SK-N-SH treated with all-trans-retinoic acid at 6 μM for 48 hours (cell line): ENCODE results near the gene PLET1.

Source experiments
- ATAC-seq: fragments of 200-7000 bp; cut with Tn5 transposase; 3 replicates; pipeline ENCODE4 v1.9.1; 2020; ENCODE audit warnings: mild to moderate bottlenecking, moderate library complexity
- ARNTL ChIP-seq: fragments of 450-650 bp; formaldehyde crosslinking; IDR thresholded peaks from 2 replicates; pipeline ENCODE4 v1.5.0; 2020; ENCODE audit warnings: low read depth, mild to moderate bottlenecking, moderate library complexity, borderline replicate concordance
- BACH2 ChIP-seq: fragments of 250-450 bp; sonication (Bioruptor Pico); IDR thresholded peaks from 2 replicates; pipeline ENCODE4 v1.9.0; 2021; ENCODE audit warnings: mild to moderate bottlenecking, borderline replicate concordance
- CREB5 ChIP-seq: fragments of 250-450 bp; sonication (Bioruptor Pico); IDR thresholded peaks from 2 replicates; pipeline ENCODE4 v1.5.1; 2020; ENCODE audit warnings: low read depth, mild to moderate bottlenecking, moderate library complexity
- CSDC2 ChIP-seq: fragments of 250-450 bp; sonication (Bioruptor Pico); IDR thresholded peaks from 2 replicates; pipeline ENCODE4 v1.5.0; 2020; ENCODE audit warnings: mild to moderate bottlenecking, moderate library complexity
- ESRRG ChIP-seq: fragments of 250-450 bp; sonication (Bioruptor Pico); IDR thresholded peaks from 2 replicates; pipeline ENCODE4 v1.6.1; 2021; ENCODE audit warnings: mild to moderate bottlenecking
- GLIS3 ChIP-seq: fragments of 250-450 bp; sonication (Bioruptor Pico); IDR thresholded peaks from 2 replicates; pipeline ENCODE4 v1.5.0; 2020; ENCODE audit warnings: mild to moderate bottlenecking, moderate library complexity
- ISL1 ChIP-seq: fragments of 250-450 bp; sonication (Bioruptor Pico); IDR thresholded peaks from 2 replicates; pipeline ENCODE4 v2.1.2; 2022; ENCODE audit warnings: mild to moderate bottlenecking, moderate library complexity
- OSR1 ChIP-seq: fragments of 250-450 bp; sonication (Bioruptor Pico); IDR thresholded peaks from 2 replicates; pipeline ENCODE4 v1.8.0; 2022; ENCODE audit warnings: moderate library complexity, mild to moderate bottlenecking, inconsistent platforms
- PPARA ChIP-seq: fragments of 250-450 bp; sonication (Bioruptor Pico); IDR thresholded peaks from 2 replicates; pipeline ENCODE4 v1.5.0; 2020; ENCODE audit warnings: mild to moderate bottlenecking, borderline replicate concordance
- RARB ChIP-seq: fragments of 250-450 bp; sonication (Bioruptor Pico); IDR thresholded peaks from 2 replicates; pipeline ENCODE4 v1.8.0; 2021; ENCODE audit warnings: mild to moderate bottlenecking, moderate library complexity
- SNAI2 ChIP-seq: fragments of 250-450 bp; sonication (Bioruptor Pico); IDR thresholded peaks from 2 replicates; pipeline ENCODE4 v1.5.0; 2020; ENCODE audit warnings: mild to moderate bottlenecking, moderate library complexity
- TCF4 ChIP-seq: fragments of 250-450 bp; sonication (Bioruptor Pico); IDR thresholded peaks from 2 replicates; pipeline ENCODE4 v1.8.0; 2021; ENCODE audit warnings: mild to moderate bottlenecking, moderate library complexity, borderline replicate concordance
- TOX ChIP-seq: fragments of 250-450 bp; sonication (Bioruptor Pico); IDR thresholded peaks from 2 replicates; pipeline ENCODE4 v1.8.0; 2021; ENCODE audit warnings: mild to moderate bottlenecking, moderate library complexity, borderline replicate concordance
- ZC3H10 ChIP-seq: fragments of 250-450 bp; sonication (Bioruptor Pico); IDR thresholded peaks from 2 replicates; pipeline ENCODE4 v1.5.1; 2021; ENCODE audit warnings: mild to moderate bottlenecking, moderate library complexity
- ZFP30 ChIP-seq: fragments of 450-650 bp; formaldehyde crosslinking; IDR thresholded peaks from 2 replicates; pipeline ENCODE4 v1.5.0; 2022; ENCODE audit warnings: mild to moderate bottlenecking, moderate library complexity
- ZNF565 ChIP-seq: fragments of 450-650 bp; formaldehyde crosslinking; conservative IDR thresholded peaks from 2 replicates; pipeline ENCODE4 v1.5.0; 2020; ENCODE audit warnings: low read depth, mild to moderate bottlenecking, moderate library complexity
- ZNF70 ChIP-seq: fragments of 450-650 bp; formaldehyde crosslinking; IDR thresholded peaks from 2 replicates; pipeline ENCODE4 v1.5.0; 2020; ENCODE audit warnings: mild to moderate bottlenecking, moderate library complexity
- ZNF8 ChIP-seq: fragments of 450-650 bp; formaldehyde crosslinking; IDR thresholded peaks from 2 replicates; pipeline ENCODE4 v1.5.0; 2020; ENCODE audit warnings: mild to moderate bottlenecking, moderate library complexity
- TF ChIP-seq, protein P1 (sequence below): fragments of 250-450 bp; sonication (Bioruptor Pico); IDR thresholded peaks from 2 replicates; pipeline ENCODE4 v1.8.0; 2020; ENCODE audit warnings: mild to moderate bottlenecking, moderate library complexity, borderline replicate concordance
- TF ChIP-seq, protein P2 (sequence below): fragments of 250-450 bp; sonication (Bioruptor Pico); IDR thresholded peaks from 2 replicates; pipeline ENCODE4 v1.5.1; 2021; ENCODE audit warnings: mild to moderate bottlenecking, moderate library complexity
- TF ChIP-seq, protein P3 (sequence below): fragments of 250-450 bp; sonication (Bioruptor Pico); IDR thresholded peaks from 2 replicates; pipeline ENCODE4 v1.8.0; 2021; ENCODE audit warnings: low read depth, mild to moderate bottlenecking, moderate library complexity, borderline replicate concordance
- TF ChIP-seq, protein P4 (sequence below): fragments of 250-450 bp; sonication (Bioruptor Pico); IDR thresholded peaks from 2 replicates; pipeline ENCODE4 v1.5.0; 2020; ENCODE audit warnings: mild to moderate bottlenecking, moderate library complexity

PLET1 gene

GRCh38 chr11:112221274-112221835 lies 39.3 kb downstream of the PLET1 start:
- no peak for ATAC-seq
- TF ChIP-seq BACH2 (CRISPR knock-in tag) (no peak), ARNTL (CRISPR knock-in tag) (no peak), RARB (CRISPR knock-in tag) (no peak), PPARA (CRISPR knock-in tag) (no peak), CREB5 (CRISPR knock-in tag) (no peak), TCF4 (CRISPR knock-in tag) (no peak), TOX (CRISPR knock-in tag) (no peak), GLIS3 (CRISPR knock-in tag) (no peak), ZNF8 (CRISPR knock-in tag) (no peak), OSR1 (CRISPR knock-in tag) (no peak), ZNF565 (CRISPR knock-in tag) (no peak), ESRRG (CRISPR knock-in tag) (no peak), ZFP30 (CRISPR knock-in tag) (no peak), ISL1 (no peak), ZNF70 (CRISPR knock-in tag) (no peak), SNAI2 (CRISPR knock-in tag) (no peak)
- TF ChIP-seq, protein P1, sequence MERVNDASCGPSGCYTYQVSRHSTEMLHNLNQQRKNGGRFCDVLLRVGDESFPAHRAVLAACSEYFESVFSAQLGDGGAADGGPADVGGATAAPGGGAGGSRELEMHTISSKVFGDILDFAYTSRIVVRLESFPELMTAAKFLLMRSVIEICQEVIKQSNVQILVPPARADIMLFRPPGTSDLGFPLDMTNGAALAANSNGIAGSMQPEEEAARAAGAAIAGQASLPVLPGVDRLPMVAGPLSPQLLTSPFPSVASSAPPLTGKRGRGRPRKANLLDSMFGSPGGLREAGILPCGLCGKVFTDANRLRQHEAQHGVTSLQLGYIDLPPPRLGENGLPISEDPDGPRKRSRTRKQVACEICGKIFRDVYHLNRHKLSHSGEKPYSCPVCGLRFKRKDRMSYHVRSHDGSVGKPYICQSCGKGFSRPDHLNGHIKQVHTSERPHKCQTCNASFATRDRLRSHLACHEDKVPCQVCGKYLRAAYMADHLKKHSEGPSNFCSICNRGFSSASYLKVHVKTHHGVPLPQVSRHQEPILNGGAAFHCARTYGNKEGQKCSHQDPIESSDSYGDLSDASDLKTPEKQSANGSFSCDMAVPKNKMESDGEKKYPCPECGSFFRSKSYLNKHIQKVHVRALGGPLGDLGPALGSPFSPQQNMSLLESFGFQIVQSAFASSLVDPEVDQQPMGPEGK: no peak
- TF ChIP-seq, protein P2, sequence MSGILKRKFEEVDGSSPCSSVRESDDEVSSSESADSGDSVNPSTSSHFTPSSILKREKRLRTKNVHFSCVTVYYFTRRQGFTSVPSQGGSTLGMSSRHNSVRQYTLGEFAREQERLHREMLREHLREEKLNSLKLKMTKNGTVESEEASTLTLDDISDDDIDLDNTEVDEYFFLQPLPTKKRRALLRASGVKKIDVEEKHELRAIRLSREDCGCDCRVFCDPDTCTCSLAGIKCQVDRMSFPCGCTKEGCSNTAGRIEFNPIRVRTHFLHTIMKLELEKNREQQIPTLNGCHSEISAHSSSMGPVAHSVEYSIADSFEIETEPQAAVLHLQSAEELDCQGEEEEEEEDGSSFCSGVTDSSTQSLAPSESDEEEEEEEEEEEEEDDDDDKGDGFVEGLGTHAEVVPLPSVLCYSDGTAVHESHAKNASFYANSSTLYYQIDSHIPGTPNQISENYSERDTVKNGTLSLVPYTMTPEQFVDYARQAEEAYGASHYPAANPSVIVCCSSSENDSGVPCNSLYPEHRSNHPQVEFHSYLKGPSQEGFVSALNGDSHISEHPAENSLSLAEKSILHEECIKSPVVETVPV: no peak
- TF ChIP-seq, protein P3, sequence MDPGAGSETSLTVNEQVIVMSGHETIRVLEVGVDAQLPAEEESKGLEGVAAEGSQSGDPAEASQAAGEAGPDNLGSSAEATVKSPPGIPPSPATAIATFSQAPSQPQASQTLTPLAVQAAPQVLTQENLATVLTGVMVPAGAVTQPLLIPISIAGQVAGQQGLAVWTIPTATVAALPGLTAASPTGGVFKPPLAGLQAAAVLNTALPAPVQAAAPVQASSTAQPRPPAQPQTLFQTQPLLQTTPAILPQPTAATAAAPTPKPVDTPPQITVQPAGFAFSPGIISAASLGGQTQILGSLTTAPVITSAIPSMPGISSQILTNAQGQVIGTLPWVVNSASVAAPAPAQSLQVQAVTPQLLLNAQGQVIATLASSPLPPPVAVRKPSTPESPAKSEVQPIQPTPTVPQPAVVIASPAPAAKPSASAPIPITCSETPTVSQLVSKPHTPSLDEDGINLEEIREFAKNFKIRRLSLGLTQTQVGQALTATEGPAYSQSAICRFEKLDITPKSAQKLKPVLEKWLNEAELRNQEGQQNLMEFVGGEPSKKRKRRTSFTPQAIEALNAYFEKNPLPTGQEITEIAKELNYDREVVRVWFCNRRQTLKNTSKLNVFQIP (CRISPR knock-in tag): no peak
- TF ChIP-seq, protein P4, sequence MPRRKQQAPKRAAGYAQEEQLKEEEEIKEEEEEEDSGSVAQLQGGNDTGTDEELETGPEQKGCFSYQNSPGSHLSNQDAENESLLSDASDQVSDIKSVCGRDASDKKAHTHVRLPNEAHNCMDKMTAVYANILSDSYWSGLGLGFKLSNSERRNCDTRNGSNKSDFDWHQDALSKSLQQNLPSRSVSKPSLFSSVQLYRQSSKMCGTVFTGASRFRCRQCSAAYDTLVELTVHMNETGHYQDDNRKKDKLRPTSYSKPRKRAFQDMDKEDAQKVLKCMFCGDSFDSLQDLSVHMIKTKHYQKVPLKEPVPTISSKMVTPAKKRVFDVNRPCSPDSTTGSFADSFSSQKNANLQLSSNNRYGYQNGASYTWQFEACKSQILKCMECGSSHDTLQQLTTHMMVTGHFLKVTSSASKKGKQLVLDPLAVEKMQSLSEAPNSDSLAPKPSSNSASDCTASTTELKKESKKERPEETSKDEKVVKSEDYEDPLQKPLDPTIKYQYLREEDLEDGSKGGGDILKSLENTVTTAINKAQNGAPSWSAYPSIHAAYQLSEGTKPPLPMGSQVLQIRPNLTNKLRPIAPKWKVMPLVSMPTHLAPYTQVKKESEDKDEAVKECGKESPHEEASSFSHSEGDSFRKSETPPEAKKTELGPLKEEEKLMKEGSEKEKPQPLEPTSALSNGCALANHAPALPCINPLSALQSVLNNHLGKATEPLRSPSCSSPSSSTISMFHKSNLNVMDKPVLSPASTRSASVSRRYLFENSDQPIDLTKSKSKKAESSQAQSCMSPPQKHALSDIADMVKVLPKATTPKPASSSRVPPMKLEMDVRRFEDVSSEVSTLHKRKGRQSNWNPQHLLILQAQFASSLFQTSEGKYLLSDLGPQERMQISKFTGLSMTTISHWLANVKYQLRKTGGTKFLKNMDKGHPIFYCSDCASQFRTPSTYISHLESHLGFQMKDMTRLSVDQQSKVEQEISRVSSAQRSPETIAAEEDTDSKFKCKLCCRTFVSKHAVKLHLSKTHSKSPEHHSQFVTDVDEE (CRISPR knock-in tag): no peak
- TF ChIP-seq, all 23 proteins: peak for 0

- peak; percentile 99 for ATAC-seq
- TF ChIP-seq TCF4 (CRISPR knock-in tag): no peak
- TF ChIP-seq ARNTL (CRISPR knock-in tag): no peak
- no peak for TF ChIP-seq ZC3H10
- TF ChIP-seq CSDC2 (CRISPR knock-in tag): no peak
- TF ChIP-seq ISL1: no peak
- no peak for TF ChIP-seq ESRRG (CRISPR knock-in tag)
- no peak for TF ChIP-seq ZNF565 (CRISPR knock-in tag)
- TF ChIP-seq ZFP30 (CRISPR knock-in tag): no peak
- no peak for TF ChIP-seq PPARA (CRISPR knock-in tag)
- TF ChIP-seq, protein P1: no peak
- TF ChIP-seq SNAI2 (CRISPR knock-in tag): no peak
- TF ChIP-seq, protein P4 (CRISPR knock-in tag): no peak
- no peak for TF ChIP-seq CREB5 (CRISPR knock-in tag)
- TF ChIP-seq RARB (CRISPR knock-in tag): no peak
- no peak for TF ChIP-seq ZNF8 (CRISPR knock-in tag)
Observed at GRCh38 chr11:112219476-112220232, 41.0 kb downstream of the PLET1 start.
